Panc1 (cell line): ENCODE measurements around the gene SNX13.

Experiments used
- CTCF ChIP-seq: fragments of 450-650 bp; IDR thresholded peaks from 2 replicates; pipeline ENCODE4 v1.5.1; 2017; ENCODE audit warnings: mild to moderate bottlenecking
- POLR2AphosphoS5 ChIP-seq: IDR thresholded peaks from 2 replicates; pipeline ENCODE4 v1.6.1; 2012; ENCODE audit warnings: mild to moderate bottlenecking, low read depth, low read length, moderate library complexity
- REST ChIP-seq, 2 experiments: IDR thresholded peaks; 2 replicates each; pipeline ENCODE4 v1.6.1; 2011 to 2012; ENCODE audit warnings: low read depth in 2 of 2, control low read depth in 1 of 2, low read length in 1 of 2, mild to moderate bottlenecking in 1 of 2, moderate library complexity in 1 of 2; ENCODE audit not compliant: insufficient read depth in 1 of 2
- SIN3A ChIP-seq: IDR thresholded peaks from 2 replicates; pipeline ENCODE4 v1.6.1; 2012; ENCODE audit warnings: low read depth, mild to moderate bottlenecking, low read length, moderate library complexity, borderline replicate concordance; ENCODE audit not compliant: insufficient read depth

DNA sequence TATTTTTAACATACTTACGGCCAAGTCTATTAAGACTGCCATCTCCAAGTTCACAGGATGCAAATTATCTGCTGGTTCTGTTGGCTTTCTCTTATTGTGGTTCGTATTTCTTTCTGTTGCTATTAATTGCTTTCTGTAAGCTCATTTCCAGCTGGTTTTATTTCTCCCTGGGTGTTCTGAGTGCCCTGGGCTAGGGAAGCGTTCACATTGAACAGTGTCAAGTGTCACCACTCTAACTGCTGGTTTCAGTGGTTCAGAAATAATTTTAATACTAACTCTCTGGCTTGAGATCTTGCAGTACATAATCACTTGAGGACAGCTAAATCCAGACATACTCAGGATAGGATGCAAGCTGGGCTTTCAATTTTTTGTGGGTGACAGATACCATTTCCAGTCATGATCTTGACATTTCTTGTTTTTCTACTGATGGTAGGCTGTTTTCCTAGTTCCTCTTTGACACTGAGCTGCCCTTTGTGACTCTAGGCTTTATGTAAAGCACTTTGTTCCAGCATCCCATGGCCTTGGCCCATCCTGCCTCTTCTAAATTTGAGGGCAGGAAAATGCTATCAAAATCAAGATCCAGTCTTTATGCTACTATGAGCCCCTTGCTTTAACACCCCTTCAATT is 117.6 kb downstream of the SNX13 start:
- no peak for TF ChIP-seq CTCF
- TF ChIP-seq SIN3A: no peak
- TF ChIP-seq REST (IDR thresholded peaks at IDR 0.05; ENCODE audit: insufficient read depth in 1 of 2, low read depth in 2 of 2, low read length in 1 of 2): no peak
- no peak for TF ChIP-seq POLR2AphosphoS5
